Renal cortical epithelial cell (primary cell): ENCODE results near the gene CKMT2. TPM values are rescaled to one million over a fixed set of nuclear protein-coding genes. Genes with fewer than 3 reads are reported as not detected.
A peak's percentile ranks its signal among the peaks of the same experiment; 100 is the strongest.

Experiments
- DNase-seq: peaks from one replicate; pipeline ENCODE4 v3.0.0-alpha.2; 2011; ENCODE audit warnings: low read depth
- total RNA-seq: library from RNA; depleted of rRNA; stranded (reverse); fragments of >200 nt; gene quantifications from 2 replicates; pipeline ENCODE4 v1.2.3, GENCODE V29; 2014

CKMT2 gene
- 1.4 and 2.8 TPM in 2 replicates for total RNA-seq

DNA sequence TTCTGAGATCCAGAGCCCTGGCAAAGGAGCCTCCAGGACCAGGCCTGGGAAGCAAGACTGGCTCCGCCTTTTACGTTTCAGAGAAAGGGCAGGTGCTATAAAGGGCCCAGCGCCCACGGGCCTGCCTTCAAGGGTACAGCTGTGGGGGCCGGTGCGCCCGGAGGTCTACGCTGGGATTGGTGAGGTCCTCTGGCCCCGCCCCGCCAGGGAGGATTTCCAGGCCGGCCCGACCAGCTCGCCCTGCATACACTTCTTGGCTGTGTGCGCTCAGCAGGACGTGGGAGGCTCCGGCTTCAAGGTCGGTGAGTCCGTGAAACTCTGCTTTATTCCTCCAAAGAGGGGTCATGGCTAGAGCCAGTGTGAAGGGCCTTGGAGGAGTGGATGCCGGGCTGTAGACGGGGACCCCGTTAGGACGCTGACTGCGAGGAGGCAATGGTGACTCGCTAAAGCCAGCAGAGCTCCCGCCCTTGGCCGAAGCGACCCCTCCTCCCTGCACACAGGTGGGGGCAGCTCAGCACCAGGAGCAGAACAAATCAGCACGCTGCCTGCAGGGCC lies at the start of gene CKMT2:
Gene CKMT2 (plus strand): TSS at position 243 of the 555 bp plus-strand sequence. CDS start 17,811 bp downstream, outside the sequence.
- no peak for DNase-seq

DNA sequence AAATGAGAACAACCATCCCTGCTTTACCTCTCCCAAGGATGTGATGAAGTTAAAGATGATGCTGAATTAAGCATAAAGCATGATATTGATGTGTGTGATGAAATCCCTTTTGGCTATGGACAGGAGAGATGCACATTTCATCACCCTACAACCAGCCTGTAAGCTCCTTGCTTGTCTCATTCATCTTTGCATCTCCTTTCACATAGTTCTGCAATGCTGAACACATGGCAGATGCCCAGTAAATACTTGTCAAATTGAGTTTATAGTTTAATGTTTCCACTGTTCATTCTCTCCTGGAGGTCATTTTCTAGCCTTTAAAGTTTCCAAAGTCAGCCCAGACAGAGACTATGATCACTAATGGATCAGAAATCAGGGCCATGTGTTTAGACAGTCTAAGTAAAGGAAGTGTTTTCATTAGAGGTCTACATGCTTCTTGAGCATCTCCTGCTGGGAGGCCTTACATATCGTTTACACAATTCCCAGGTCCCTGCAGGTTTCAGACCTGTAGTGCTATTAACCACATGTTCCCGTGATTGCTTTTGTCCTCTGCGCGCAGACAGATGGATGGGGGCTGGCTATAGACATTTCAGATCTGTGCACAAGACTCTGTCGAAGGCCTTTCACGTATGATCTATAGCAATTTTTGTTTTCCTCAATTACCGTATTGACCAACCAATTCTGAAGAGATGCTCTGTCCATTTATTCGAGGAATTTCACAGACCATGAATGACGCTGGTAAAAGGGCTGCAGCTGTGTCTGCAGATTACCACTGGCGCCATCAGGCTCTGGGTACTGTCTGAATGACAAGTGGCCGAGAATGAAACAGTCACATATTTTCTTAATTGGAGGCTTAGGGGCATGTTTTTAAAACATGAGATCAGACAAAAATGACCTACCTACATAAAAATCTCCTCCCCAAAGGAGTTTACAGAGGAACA lies 49.0 kb upstream of the CKMT2 start:
- DNase-seq, result no peak

- no peak for DNase-seq
Observed at GRCh38 chr5:81184749-81185110, 48.4 kb upstream of the CKMT2 start.

DNA sequence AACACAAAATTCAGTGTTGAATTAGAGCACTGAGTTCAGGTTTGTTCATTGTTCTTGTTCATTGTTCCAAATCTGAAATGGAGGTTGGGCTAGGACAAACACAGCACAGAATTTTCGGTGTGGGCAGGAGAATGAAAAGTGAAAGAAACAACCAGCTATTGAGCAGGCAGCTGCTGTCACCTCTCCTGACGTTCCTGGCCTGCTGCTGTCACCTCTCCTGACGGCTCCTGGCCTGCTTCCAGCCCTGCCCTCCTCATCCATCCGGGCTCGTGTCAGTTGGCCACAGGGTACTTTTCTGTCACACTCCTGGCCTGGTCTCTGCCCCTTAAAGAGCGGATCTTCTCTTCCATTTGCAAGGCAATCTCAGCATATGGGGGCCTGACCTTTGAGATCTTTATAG lies 45.2 kb upstream of the CKMT2 start:
- DNase-seq, result no peak

DNA sequence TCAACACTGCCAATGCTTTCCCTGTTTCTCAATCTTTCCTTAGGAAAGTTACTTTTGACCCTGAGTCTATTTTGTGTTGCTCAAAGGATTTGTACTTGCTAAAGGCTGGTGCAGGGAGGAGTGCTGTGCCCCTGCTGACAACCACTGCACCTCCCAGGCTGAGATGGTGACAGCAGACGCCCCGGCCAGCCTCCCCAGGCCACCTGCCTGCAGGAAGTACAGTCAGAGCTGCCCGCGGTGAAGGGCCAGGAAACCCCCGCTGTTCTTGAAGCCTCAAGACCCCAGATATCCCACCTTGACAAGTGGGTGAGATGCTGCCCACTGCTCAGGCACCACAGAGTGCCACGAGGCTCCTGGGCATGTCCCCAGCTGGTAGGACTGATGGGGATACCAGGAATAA lies 44.2 kb upstream of the CKMT2 start:
- no peak for DNase-seq

DNA sequence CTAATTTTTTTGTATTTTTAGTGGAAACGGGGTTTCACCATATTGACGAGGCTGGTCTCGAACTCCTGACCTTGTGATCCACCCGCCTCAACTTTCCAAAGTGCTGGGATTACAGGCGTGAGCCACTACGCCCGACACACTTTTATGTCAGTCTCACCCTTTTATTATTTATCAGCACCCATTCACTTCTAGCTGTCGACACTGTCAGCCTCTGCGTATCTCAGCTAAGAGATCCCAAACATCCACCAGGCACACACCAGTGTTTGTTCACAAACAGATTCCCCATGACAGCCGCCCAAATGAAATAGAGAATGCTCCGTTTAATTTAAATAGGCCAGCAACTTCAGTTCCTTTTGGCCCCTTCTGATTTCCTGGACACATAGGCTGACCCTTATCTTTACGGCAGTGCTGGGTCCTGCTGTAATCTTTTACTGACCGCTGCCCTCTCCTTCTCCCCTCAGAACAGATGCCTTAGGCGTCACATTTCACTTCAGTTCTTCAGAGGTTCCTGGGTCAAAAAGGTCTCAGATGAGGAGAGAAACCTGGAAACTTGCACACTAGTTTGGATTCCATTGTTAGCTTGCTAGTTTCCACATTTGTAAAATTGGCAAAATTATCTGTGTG lies 43.1 kb upstream of the CKMT2 start:
- no peak for DNase-seq

DNA sequence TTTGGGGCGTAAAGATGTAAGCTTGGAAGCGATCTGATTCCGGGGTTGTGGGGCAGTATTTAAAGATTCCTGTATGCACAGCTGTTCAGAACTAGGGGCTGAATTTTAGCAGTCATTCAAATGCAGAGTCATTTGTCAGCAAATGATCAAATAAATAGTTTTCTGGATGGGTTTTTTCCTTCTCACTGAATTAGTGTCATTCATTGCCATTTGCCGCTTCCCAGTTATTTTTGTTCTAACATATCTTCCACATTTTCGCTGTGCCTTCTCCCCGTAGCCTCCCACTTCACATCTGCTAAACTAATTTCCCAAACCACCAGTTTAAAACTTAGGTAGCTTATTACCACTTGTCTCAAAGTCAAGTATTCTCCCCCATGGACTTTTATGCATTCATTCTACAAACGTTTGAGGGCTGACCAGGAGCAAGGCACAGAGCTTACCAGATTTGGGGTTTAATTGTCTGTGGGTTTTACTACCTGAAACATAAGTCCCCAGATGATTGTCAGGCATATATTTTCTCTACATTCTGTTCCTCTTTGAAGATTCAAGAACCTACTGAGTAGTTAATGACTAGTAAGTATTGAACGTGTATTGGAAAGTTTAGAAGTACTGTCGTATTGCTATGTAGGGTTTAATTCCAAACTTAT lies 41.3 kb upstream of the CKMT2 start:
- no peak for DNase-seq

DNA sequence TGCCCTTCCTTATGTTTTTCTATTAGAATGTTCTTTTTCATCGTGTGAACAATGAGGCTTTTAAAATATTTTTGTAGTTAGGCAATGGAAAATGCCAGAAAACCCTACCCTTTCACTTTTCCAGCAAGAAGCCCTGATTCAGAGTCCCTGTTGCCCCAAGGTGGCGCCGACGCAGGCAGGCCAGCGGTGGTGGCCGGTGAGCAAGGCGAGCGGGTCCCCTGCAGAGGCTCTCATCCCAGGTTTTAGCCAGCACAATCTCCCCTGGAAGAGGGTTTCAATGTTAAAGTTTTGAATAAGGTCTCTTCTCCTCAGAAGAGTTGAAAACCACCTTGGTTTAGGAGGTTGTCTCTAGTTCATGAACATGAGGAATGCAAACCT lies 40.8 kb upstream of the CKMT2 start:
- no peak for DNase-seq

- DNase-seq, result peak; percentile 37
Observed at GRCh38 chr5:81194633-81195334, 38.3 kb upstream of the CKMT2 start.

DNA sequence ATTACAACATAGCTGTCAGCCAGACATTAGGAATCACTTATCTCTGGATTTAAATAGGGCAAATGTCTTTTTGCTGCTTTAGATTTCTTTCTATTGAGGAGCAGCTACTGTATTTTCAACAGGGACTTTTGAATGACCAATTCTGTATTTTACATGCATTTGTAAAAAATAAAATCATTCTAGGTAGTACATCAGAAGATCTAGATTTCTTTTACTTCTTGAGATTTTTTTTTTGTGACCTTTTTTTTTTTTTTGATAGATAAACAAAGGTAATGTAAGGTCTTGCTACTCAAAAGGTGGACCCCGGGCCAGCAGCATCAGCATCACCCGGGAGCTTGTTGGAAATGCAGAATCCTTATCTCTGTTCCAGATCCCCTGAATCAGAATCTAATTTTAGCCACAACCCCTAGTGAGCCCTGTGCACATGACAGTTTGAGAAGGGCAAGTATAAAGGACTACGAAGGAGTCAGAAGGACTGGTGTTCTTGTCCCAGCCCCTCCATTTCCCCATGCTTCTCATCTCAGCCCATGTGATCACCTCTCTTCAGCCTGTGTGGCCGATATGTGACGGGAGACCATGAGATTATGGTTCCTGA lies 37.7 kb upstream of the CKMT2 start:
- no peak for DNase-seq

GRCh38 chr5:81202655-81203054 lies 30.5 kb upstream of the CKMT2 start:
- no peak for DNase-seq

DNA sequence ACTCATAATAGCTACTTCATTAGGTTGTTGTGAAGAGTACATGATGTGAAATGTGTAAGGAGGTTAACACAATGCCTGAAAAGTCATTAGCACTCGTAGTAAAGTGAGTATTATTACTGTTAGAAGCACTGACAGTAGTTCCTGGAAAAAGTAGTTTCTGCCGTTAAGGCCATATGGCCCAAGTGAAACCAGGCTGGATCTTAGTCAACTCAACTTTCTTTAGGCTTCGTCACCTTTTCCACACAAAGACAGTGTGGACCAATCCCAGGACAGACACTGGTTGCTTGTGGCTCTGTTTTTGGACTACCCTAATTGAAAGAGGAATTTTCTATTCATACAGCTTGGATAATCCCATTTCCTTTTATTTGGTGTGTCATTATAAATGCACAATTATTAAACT lies 29.4 kb upstream of the CKMT2 start:
- no peak for DNase-seq

DNA sequence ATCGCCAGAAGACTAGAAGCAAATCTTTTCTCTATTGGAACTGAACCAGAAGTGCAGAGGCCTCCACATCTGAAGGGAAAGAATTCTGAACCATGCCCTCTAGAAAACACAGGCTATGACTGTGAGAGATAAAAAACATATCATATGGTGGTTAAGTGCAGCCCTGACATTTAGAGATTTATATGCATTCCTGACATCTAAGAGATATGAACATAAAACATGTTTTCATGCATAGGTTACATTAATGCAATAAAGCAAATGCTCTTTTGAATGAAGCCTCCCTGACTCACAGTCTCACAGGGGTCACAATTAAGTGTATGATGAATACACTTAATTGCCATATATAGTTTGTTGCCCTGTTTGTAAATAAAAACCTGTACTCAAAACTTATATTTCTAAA lies 28.9 kb upstream of the CKMT2 start:
- DNase-seq, result no peak

- no peak for DNase-seq
Observed at GRCh38 chr5:81205058-81205457, 28.1 kb upstream of the CKMT2 start.

DNA sequence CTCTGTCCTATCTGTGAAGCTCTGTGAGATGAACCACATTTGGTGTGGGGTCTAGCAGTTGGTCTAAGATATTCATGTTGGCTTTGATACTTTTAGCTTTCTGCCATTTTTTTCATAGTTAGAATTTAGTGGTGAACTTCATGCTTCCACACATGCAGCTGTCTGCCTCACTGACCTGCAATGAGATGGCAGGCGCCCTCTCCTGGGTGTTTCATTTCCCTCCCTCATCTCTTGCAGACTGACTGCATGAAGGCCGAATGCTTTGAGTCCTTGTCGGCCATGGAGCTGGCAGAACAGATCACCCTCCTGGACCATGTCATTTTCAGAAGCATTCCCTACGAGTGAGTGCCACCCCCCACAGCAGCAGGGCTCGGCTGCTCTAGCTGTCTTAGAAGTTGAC lies 26.1 kb upstream of the CKMT2 start:
- peak; percentile 8 for DNase-seq

DNA sequence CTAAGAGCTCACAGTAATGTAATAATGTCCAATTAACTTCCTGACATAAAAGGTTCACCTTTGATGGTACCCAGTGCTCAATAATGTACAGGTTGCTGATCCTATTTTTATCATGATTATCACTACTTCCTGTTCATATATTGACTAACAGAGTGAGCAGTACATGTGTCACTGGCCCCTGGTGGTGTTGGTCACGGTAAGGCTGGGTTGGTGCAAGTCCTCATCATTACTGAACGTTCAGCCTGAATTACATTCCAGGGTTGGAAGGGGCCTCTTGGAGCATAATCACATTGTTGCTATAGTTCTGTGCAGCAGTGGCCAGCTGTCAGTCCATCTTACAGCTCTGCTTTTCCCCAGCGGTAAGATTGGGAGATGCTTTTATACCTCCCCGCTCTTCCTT lies 24.2 kb upstream of the CKMT2 start:
- no peak for DNase-seq

DNA sequence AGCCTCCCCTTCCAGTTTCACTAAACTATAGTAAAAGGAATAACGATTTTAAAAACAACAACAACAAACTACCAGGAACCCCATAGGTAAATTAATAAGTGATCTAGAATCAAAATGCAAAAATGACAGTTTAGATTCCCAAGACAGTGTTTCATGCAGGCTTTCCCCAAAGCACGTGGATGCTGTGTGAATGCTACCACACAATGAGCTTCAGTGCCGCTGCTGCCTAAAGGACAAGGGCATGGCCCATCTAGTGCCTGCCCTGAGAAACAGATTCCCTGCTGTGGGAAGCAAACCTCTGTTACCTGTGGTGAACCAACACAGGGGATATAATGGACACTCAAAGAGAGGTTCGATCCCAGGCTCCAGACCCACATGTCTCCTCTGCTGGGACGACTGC lies 23.7 kb upstream of the CKMT2 start:
- no peak for DNase-seq

DNA sequence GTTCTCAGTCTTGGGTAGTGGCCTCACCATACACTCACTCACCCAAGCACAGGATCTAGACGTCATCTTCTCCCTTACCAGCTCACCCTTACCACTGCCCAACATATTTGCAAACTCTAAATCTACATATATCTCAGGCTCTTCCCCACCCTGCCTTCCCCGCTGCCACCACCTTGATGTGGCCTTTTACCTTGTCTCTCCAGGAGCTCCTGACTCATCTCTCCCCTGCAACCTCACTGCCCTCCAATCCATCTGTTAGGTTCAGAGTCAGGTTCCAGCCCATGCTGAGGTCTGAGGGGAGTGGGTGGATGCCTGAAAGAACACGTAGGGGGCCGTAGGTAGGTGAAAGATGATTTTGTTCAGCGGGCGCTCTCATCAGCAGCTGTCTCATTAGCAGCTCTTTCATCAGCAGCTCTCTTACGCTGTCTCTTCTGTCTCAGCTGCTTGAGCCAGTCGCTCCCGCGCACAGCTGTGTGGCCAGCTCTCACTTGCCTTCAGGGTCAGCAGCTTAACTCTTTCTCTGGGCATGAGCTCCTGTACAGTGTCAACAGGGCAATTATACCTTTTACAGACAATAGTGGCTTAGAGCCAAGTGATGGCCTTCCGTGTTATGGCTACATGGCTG lies 23.1 kb upstream of the CKMT2 start:
- no peak for DNase-seq

GRCh38 chr5:81212211-81212751 lies 20.8 kb upstream of the CKMT2 start:
- DNase-seq, result peak; percentile 81

DNA sequence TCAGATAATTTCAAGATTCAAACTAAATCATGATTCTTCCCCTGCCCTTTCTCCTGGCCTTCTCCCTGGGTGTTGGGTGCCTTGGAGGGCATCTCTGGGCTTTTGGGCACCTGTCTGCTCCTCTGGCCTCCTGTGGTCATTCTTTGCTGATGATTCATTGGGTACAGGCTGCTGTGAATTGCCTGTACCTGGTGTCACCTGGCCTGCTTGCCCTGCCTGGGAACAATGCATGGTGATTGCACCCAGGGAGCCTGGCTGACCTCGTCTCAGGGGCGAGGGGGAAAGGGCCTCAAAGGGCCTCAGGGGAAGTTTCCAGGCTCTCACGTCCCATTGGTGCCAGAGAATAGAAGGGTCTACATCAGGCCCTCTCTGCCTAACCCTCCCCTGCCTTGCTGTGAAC lies 20.1 kb upstream of the CKMT2 start:
- DNase-seq, result peak; percentile 25

- DNase-seq, result no peak
Observed at GRCh38 chr5:81214848-81215247, 18.3 kb upstream of the CKMT2 start.
